HepG2 (cell line): ENCODE measurements around the gene ARAP3. TPM values are rescaled to one million over a fixed set of nuclear protein-coding genes. Genes with fewer than 3 reads are reported as not detected.

Experiments
- AKNA ChIP-seq: sonication (generic); formaldehyde crosslinking; IDR thresholded peaks from 2 replicates; pipeline ENCODE4 v1.4.0; 2020; ENCODE audit warnings: missing genetic modification reagents, borderline replicate concordance
- CENPT ChIP-seq: sonication (generic); formaldehyde crosslinking; IDR thresholded peaks from 2 replicates; pipeline ENCODE4 v1.8.0; 2022; ENCODE audit warnings: low read depth, mild to moderate bottlenecking, moderate library complexity, missing genetic modification reagents
- CHD4 ChIP-seq: fragments of 200-600 bp; sonication (generic); IDR thresholded peaks from 2 replicates; pipeline ENCODE4 v1.7.0; 2017; ENCODE audit warnings: mild to moderate bottlenecking, low read length, borderline replicate concordance
- EEA1 ChIP-seq: sonication (generic); formaldehyde crosslinking; IDR thresholded peaks from 2 replicates; pipeline ENCODE4 v1.5.1; 2020; ENCODE audit warnings: mild to moderate bottlenecking, missing genetic modification reagents, borderline replicate concordance
- FOXA3 ChIP-seq: IDR thresholded peaks from 2 replicates; pipeline ENCODE4 v1.6.1; 2016; ENCODE audit warnings: missing genetic modification reagents, missing compliant biosample characterization
- HMG20A ChIP-seq: IDR thresholded peaks from 2 replicates; pipeline ENCODE4 v1.6.1; 2016; ENCODE audit warnings: borderline replicate concordance
- HOXA3 ChIP-seq: sonication (generic); formaldehyde crosslinking; IDR thresholded peaks from 2 replicates; pipeline ENCODE4 v1.5.0; 2020; ENCODE audit warnings: missing genetic modification reagents
- ISX ChIP-seq: sonication (generic); formaldehyde crosslinking; conservative IDR thresholded peaks from 2 replicates; pipeline ENCODE4 v1.5.0; 2020; ENCODE audit warnings: missing genetic modification reagents
- KMT2B ChIP-seq: IDR thresholded peaks from 2 replicates; pipeline ENCODE4 v1.6.1; 2016; ENCODE audit warnings: missing genetic modification reagents, missing compliant biosample characterization
- MIXL1 ChIP-seq: IDR thresholded peaks from 2 replicates; pipeline ENCODE4 v1.6.1; 2016
- NBN ChIP-seq: fragments of 450-650 bp; conservative IDR thresholded peaks from 2 replicates; pipeline ENCODE4 v1.6.1; 2017
- NFE2L1 ChIP-seq: sonication (generic); formaldehyde crosslinking; IDR thresholded peaks from 2 replicates; pipeline ENCODE4 v1.4.0; 2020; ENCODE audit warnings: missing genetic modification reagents, mild to moderate bottlenecking, borderline replicate concordance
- PAF1 ChIP-seq: IDR thresholded peaks from 2 replicates; pipeline ENCODE4 v1.6.1; 2016; ENCODE audit warnings: missing genetic modification reagents, missing compliant biosample characterization
- PHB2 ChIP-seq: fragments of 450-650 bp; IDR thresholded peaks from 2 replicates; pipeline ENCODE4 v1.6.1; 2018; ENCODE audit not compliant: partially characterized antibody
- RBM22 ChIP-seq: fragments of 200-400 bp; formaldehyde crosslinking; optimal IDR thresholded peaks from 2 replicates; pipeline ENCODE3; 2017; ENCODE audit warnings: mild to moderate bottlenecking, low read length, moderate library complexity
- XRCC5 ChIP-seq: fragments of 200-400 bp; formaldehyde crosslinking; optimal IDR thresholded peaks from 2 replicates; pipeline ENCODE3; 2017; ENCODE audit warnings: mild to moderate bottlenecking, low read length
- ZNF33B ChIP-seq: sonication (generic); formaldehyde crosslinking; IDR thresholded peaks from 2 replicates; pipeline ENCODE4 v1.5.1; 2020; ENCODE audit warnings: mild to moderate bottlenecking, missing genetic modification reagents
- ZNF496 ChIP-seq: sonication (generic); formaldehyde crosslinking; IDR thresholded peaks from 2 replicates; pipeline ENCODE4 v1.8.1; 2023; ENCODE audit warnings: mild to moderate bottlenecking, moderate library complexity, missing genetic modification reagents; ENCODE audit not compliant: insufficient replicate concordance
- ZNF678 ChIP-seq: sonication (generic); formaldehyde crosslinking; IDR thresholded peaks from 2 replicates; pipeline ENCODE4 v1.4.0; 2020; ENCODE audit warnings: mild to moderate bottlenecking, missing genetic modification reagents
- ZNF773 ChIP-seq: sonication (generic); formaldehyde crosslinking; IDR thresholded peaks from 2 replicates; pipeline ENCODE4 v1.4.0; 2020; ENCODE audit warnings: missing genetic modification reagents, borderline replicate concordance
- ZSCAN12 ChIP-seq: sonication (generic); formaldehyde crosslinking; IDR thresholded peaks from 2 replicates; pipeline ENCODE4 v1.9.0; 2021; ENCODE audit warnings: mild to moderate bottlenecking, missing genetic modification reagents
- ZSCAN22 ChIP-seq: sonication (generic); formaldehyde crosslinking; IDR thresholded peaks from 2 replicates; pipeline ENCODE4 v1.4.0; 2020; ENCODE audit warnings: mild to moderate bottlenecking, missing genetic modification reagents
- polyA plus RNA-seq, 8 experiments: library from polyadenylated mRNA; depleted of rRNA in 3 of 8; stranded (reverse) in 7 of 8; unstranded in 1 of 8; fragments of >200 nt; fragmentation: Illumina TruSeq in 4 of 8; extraction: Trizol in 4 of 8; gene quantifications; 2 replicates each; pipeline versions ENCODE4 v1.2.1 to v1.2.3, GENCODE V29; 2011 to 2016; ENCODE audit warnings: low read depth in 4 of 8, missing spikeins in 1 of 8, mixed read lengths in 1 of 8; ENCODE audit not compliant: insufficient read depth in 1 of 8
- total RNA-seq, 5 experiments: library from RNA; depleted of rRNA; stranded (reverse); fragments of >200 nt; fragmentation: Illumina TruSeq; extraction: Trizol; gene quantifications; 2 replicates each; pipeline ENCODE4 v1.2.3, GENCODE V29; 2016; ENCODE audit warnings: low read depth in 1 of 5

The ARAP3 gene
- total and polyA plus RNA-seq, 2 of the 13 experiments (the other 11 are each of a cell fraction or from before 2014, with no cell fraction given): 0.25 TPM; not detected in 1

GRCh38 chr5:141618804-141619554 lies 63.1 kb downstream of the ARAP3 start, which contains the start of gene DIAPH1 (continued):
- TF ChIP-seq AKNA (CRISPR knock-in tag) (no peak), PHB2 (no peak), RBM22 (no peak), NFE2L1 (CRISPR knock-in tag) (no peak), ZSCAN22 (CRISPR knock-in tag) (no peak), ISX (CRISPR knock-in tag) (no peak), HMG20A (CRISPR knock-in tag) (no peak), PAF1 (CRISPR knock-in tag) (no peak), XRCC5 (peak; percentile 93), NBN (no peak), ZSCAN12 (no peak), KMT2B (CRISPR knock-in tag) (peak; percentile 85), ZNF496 (CRISPR knock-in tag) (no peak), ZNF33B (CRISPR knock-in tag) (no peak; the same call in 1 of the 2 replicates), HOXA3 (CRISPR knock-in tag) (peak; percentile 86), FOXA3 (no peak; the same call in none of the 2 replicates), EEA1 (CRISPR knock-in tag) (no peak), ZNF678 (CRISPR knock-in tag) (no peak), CENPT (CRISPR knock-in tag) (no peak), CHD4 (no peak), MIXL1 (CRISPR knock-in tag) (peak; percentile 65; the same call in 1 of the 2 replicates), ZNF773 (CRISPR knock-in tag) (no peak)
